ENCODE measurements around the gene SRSF1. TPM values are rescaled to one million over a fixed set of nuclear protein-coding genes. Genes with fewer than 3 reads are reported as not detected.
"Not testable (repeated sequence)": the region's sequence is repeated elsewhere in the genome, so short reads cannot be mapped to it uniquely, and the experiment has no call there.

Gene SRSF1
- polyA plus RNA-seq, 3 donors = 337 to 438 (median 379) TPM

GRCh38 chr17:57959929-57960328, 47.1 kb downstream of the SRSF1 start:
- no peak for DNase-seq (ENCODE audit: extremely low read depth in 1 of 11, low read depth in 9 of 11, low spot score in 4 of 11)

GRCh38 chr17:57958391-57958790, 48.7 kb downstream of the SRSF1 start:
- not testable (repeated sequence) for DNase-seq (ENCODE audit: extremely low read depth in 1 of 11, low read depth in 9 of 11, low spot score in 4 of 11)

GRCh38 chr17:57957886-57958285, 49.2 kb downstream of the SRSF1 start:
- no peak for DNase-seq (ENCODE audit: extremely low read depth in 1 of 11, low read depth in 9 of 11, low spot score in 4 of 11)

GRCh38 chr17:57957120-57957850, 49.8 kb downstream of the SRSF1 start:
- no peak for DNase-seq (ENCODE audit: extremely low read depth in 1 of 11, low read depth in 9 of 11, low spot score in 4 of 11)

GRCh38 chr17:57956291-57957119, 50.5 kb downstream of the SRSF1 start:
- no peak for DNase-seq (ENCODE audit: extremely low read depth in 1 of 11, low read depth in 9 of 11, low spot score in 4 of 11)

GRCh38 chr17:57955183-57955931, 51.7 kb downstream of the SRSF1 start, which contains the start of gene CUEDC1:
Gene CUEDC1, minus strand, starts transcription at chr17:57955412. Its CDS starts 69,848 bp downstream, at chr17:57885564.
- DNase-seq (ENCODE audit: extremely low read depth in 1 of 11, low read depth in 9 of 11, low spot score in 4 of 11) = peak in 2 of 11 donors; percentile 44 to 49

- DNase-seq (ENCODE audit: extremely low read depth in 1 of 11, low read depth in 9 of 11, low spot score in 4 of 11) = peak in 3 of 11 donors; percentile 57 to 75 (median 65)
Measured at GRCh38 chr17:57954397-57955182, 52.5 kb downstream of the SRSF1 start.

- no peak for DNase-seq (ENCODE audit: extremely low read depth in 1 of 11, low read depth in 9 of 11, low spot score in 4 of 11)
Measured at GRCh38 chr17:57953705-57954396, 53.2 kb downstream of the SRSF1 start.

Other genes starting within 250 kb of the SRSF1 start
- gene MRPS23, start 157.2 kb downstream of the SRSF1 start, polyA plus RNA-seq (ENCODE audit: insufficient read length in 3 of 3) = 10 to 100 TPM; 55.4 to 66.7 (median 61.9) TPM
- 10 to 100 TPM; 47.1 to 47.8 (median 47.7) TPM for gene CUEDC1, start 51.8 kb downstream of the SRSF1 start, polyA plus RNA-seq (ENCODE audit: insufficient read length in 3 of 3)
- gene VEZF1, start 19.0 kb downstream of the SRSF1 start, polyA plus RNA-seq (ENCODE audit: insufficient read length in 3 of 3) = 100 to 1,000 TPM in 2 of 3 donors, 10 to 100 TPM in 1; 99.9 to 111 (median 108) TPM
- gene DYNLL2, start 76.2 kb upstream of the SRSF1 start, polyA plus RNA-seq (ENCODE audit: insufficient read length in 3 of 3) = 10 to 100 TPM; 64.4 to 86.1 (median 82.9) TPM
- under 1 TPM in 2 of 3 donors, not detected in 1; 0.03 to 0.11 TPM for gene OR4D1, start 141.1 kb upstream of the SRSF1 start, polyA plus RNA-seq (ENCODE audit: insufficient read length in 3 of 3)
- gene OR4D2, start 159.7 kb upstream of the SRSF1 start, polyA plus RNA-seq (ENCODE audit: insufficient read length in 3 of 3) = not detected
- under 1 TPM; 0.68 to 0.95 (median 0.89) TPM for gene EPX, start 185.5 kb upstream of the SRSF1 start, polyA plus RNA-seq (ENCODE audit: insufficient read length in 3 of 3)
- gene MKS1, start 212.0 kb upstream of the SRSF1 start, polyA plus RNA-seq (ENCODE audit: insufficient read length in 3 of 3) = 10 to 100 TPM; 41.3 to 53.8 (median 43.0) TPM
- under 1 TPM; 0.14 to 0.22 (median 0.18) TPM for gene LPO, start 231.3 kb upstream of the SRSF1 start, polyA plus RNA-seq (ENCODE audit: insufficient read length in 3 of 3)